ENCODE measurements around the gene FGD5. TPM values are rescaled to one million over a fixed set of nuclear protein-coding genes. Genes with fewer than 3 reads are reported as not detected.

Gene FGD5
- total and polyA plus RNA-seq, 2 donors (not counting 1 experiment from before 2014, with no cell fraction given): 0.03 to 0.50 TPM

DNA sequence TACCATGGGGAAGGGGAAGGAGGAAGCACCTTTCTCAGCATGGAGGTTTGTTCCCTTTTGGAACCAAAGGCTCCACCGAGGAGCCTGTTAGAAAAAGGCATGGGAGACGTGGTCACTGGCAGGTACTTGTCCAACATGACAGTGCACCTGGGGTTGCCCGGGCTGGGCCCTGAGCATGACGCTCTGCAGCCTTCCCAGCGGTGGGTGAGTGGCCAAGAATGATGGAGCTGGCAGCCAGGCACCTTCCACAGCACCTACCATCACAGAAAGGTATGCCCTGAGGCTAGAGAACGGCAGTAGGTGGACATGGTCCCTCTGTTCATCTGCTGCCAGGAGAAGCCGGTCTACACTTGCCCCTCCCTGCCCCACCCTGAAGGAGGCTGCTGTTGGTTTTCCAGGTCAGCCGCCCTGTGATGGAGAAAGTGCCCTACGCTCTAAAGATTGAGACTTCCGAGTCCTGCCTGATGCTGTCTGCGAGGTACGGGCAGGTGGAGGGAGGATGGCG, 99.6 kb downstream of the FGD5 start:
- Histone ChIP-seq H4K20me1 (ENCODE audit: control insufficient read depth, extremely low read depth, insufficient read depth, low read length) (no peaks in the 10 kb centered on the region), H3K9ac (ENCODE audit: insufficient read depth, low read length) (no peak overlapping the region), H3K79me2 (ENCODE audit: control insufficient read depth, insufficient read depth, low read length) (no peaks in the 10 kb centered on the region), H3K4me3 (replicated peaks in 1 of 4; ENCODE audit: control extremely low read depth in 1 of 4, insufficient read depth in 1 of 4, low read depth in 3 of 4, low read length in 4 of 4) (no peak overlapping the region), H3K4me2 (ENCODE audit: extremely low read depth, insufficient read depth, low read length) (no peak overlapping the region), H2AFZ (ENCODE audit: low read length) (no peak overlapping the region), H3K27me3 (ENCODE audit: control insufficient read depth, insufficient read depth, low read length) (no peaks in the 10 kb centered on the region), H3K9me3 (ENCODE audit: control insufficient read depth, insufficient read depth, low read depth, low read length) (no peaks in the 10 kb centered on the region), H3K36me3 (ENCODE audit: control insufficient read depth, insufficient read depth, low read length) (no peaks in the 10 kb centered on the region), H3K27ac (ENCODE audit: insufficient read depth, low read length) (no peak overlapping the region), H3K4me1 (ENCODE audit: control insufficient read depth, extremely low read depth, insufficient read depth, low read length) (no peaks in the 10 kb centered on the region)
- no peak for DNase-seq (ENCODE audit: low read depth in 2 of 2)
- TF ChIP-seq, protein P1, sequence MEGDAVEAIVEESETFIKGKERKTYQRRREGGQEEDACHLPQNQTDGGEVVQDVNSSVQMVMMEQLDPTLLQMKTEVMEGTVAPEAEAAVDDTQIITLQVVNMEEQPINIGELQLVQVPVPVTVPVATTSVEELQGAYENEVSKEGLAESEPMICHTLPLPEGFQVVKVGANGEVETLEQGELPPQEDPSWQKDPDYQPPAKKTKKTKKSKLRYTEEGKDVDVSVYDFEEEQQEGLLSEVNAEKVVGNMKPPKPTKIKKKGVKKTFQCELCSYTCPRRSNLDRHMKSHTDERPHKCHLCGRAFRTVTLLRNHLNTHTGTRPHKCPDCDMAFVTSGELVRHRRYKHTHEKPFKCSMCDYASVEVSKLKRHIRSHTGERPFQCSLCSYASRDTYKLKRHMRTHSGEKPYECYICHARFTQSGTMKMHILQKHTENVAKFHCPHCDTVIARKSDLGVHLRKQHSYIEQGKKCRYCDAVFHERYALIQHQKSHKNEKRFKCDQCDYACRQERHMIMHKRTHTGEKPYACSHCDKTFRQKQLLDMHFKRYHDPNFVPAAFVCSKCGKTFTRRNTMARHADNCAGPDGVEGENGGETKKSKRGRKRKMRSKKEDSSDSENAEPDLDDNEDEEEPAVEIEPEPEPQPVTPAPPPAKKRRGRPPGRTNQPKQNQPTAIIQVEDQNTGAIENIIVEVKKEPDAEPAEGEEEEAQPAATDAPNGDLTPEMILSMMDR (conservative IDR thresholded peaks at IDR 0.05 in 1 of 2, IDR thresholded peaks at IDR 0.05 in 1 of 2; ENCODE audit: low read depth in 1 of 2, low read length in 2 of 2): no peak
- TF ChIP-seq EZH2 (IDR thresholded peaks at IDR 0.05; ENCODE audit: low read length, missing control alignments): no peak

DNA sequence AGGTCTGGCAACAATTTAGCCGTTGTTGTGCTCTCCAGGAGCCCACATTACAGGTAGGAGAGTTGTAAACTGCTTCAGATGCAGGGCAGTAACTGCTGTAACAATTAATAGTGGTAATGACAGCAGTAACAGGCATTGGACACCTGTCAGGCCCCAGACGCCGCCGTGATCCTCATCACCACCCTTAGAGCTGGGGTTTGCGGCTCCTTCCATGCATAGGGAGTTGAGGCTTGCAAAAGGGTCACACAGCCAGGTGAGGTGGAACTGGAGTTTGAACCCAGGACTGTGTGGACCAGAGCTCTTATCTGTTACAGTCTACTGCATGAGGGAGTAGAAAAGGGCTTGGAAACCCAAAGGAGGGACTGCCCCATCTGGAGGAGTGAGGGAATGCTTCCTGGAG, 101.8 kb downstream of the FGD5 start:
- Histone ChIP-seq H3K4me2 (ENCODE audit: extremely low read depth, insufficient read depth, low read length) (no peak overlapping the region), H3K36me3 (ENCODE audit: control insufficient read depth, insufficient read depth, low read length) (no peaks in the 10 kb centered on the region), H2AFZ (ENCODE audit: low read length) (no peak overlapping the region), H3K79me2 (ENCODE audit: control insufficient read depth, insufficient read depth, low read length) (no peaks in the 10 kb centered on the region), H3K27ac (ENCODE audit: insufficient read depth, low read length) (no peak overlapping the region), H3K4me1 (ENCODE audit: control insufficient read depth, extremely low read depth, insufficient read depth, low read length) (no peaks in the 10 kb centered on the region), H3K4me3 (replicated peaks in 1 of 4; ENCODE audit: control extremely low read depth in 1 of 4, insufficient read depth in 1 of 4, low read depth in 3 of 4, low read length in 4 of 4) (no peak overlapping the region), H3K9me3 (ENCODE audit: control insufficient read depth, insufficient read depth, low read depth, low read length) (no peaks in the 10 kb centered on the region), H4K20me1 (ENCODE audit: control insufficient read depth, extremely low read depth, insufficient read depth, low read length) (no peaks in the 10 kb centered on the region), H3K9ac (ENCODE audit: insufficient read depth, low read length) (no peak overlapping the region), H3K27me3 (ENCODE audit: control insufficient read depth, insufficient read depth, low read length) (no peaks in the 10 kb centered on the region)
- DNase-seq (ENCODE audit: low read depth in 2 of 2): no peak
- TF ChIP-seq EZH2 (IDR thresholded peaks at IDR 0.05; ENCODE audit: low read length, missing control alignments): no peak
- TF ChIP-seq, protein P1 (conservative IDR thresholded peaks at IDR 0.05 in 1 of 2, IDR thresholded peaks at IDR 0.05 in 1 of 2; ENCODE audit: low read depth in 1 of 2, low read length in 2 of 2): no peak

DNA sequence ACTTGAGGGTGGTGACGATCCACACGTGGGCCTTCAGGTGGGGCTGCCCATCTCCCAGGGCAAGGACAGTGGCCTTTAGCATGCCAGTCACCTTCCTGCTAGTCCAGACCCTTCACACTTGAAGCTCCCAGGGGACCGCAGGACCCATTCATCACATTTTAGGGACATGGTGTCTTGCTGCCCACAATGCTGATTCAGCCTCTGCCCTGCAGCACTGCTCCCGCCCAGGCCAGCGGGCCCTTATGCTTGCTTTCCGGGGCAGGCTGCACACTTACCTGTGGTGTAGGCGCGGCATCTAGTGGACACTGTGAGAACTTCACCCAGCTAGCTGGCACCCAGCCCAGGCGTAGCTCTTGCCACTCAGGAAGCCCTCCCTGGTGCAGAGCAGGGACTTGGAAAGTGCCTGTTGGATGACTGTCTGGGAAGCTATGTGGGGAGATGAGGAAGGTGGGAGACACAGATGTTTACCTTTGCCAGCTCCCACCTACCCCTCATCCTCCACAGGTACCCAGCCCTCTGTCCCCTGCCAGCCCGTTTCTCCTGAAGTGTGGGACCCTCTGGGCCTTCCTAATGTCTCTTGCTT, 102.4 kb downstream of the FGD5 start:
- DNase-seq (ENCODE audit: low read depth in 2 of 2): peak; percentile 76 to 85
- Histone ChIP-seq H3K27me3 (ENCODE audit: control insufficient read depth, insufficient read depth, low read length) (no peaks in the 10 kb centered on the region), H3K79me2 (ENCODE audit: control insufficient read depth, insufficient read depth, low read length) (no peaks in the 10 kb centered on the region), H3K9me3 (ENCODE audit: control insufficient read depth, insufficient read depth, low read depth, low read length) (no peaks in the 10 kb centered on the region), H3K36me3 (ENCODE audit: control insufficient read depth, insufficient read depth, low read length) (no peaks in the 10 kb centered on the region), H4K20me1 (ENCODE audit: control insufficient read depth, extremely low read depth, insufficient read depth, low read length) (no peaks in the 10 kb centered on the region), H2AFZ (ENCODE audit: low read length) (no peak overlapping the region), H3K4me1 (ENCODE audit: control insufficient read depth, extremely low read depth, insufficient read depth, low read length) (no peaks in the 10 kb centered on the region), H3K4me3 (replicated peaks in 1 of 4; ENCODE audit: control extremely low read depth in 1 of 4, insufficient read depth in 1 of 4, low read depth in 3 of 4, low read length in 4 of 4) (no peak overlapping the region), H3K27ac (ENCODE audit: insufficient read depth, low read length) (no peak overlapping the region), H3K4me2 (ENCODE audit: extremely low read depth, insufficient read depth, low read length) (no peak overlapping the region), H3K9ac (ENCODE audit: insufficient read depth, low read length) (no peak overlapping the region)
- no peak for TF ChIP-seq EZH2 (IDR thresholded peaks at IDR 0.05; ENCODE audit: low read length, missing control alignments)
- TF ChIP-seq, protein P1 (conservative IDR thresholded peaks at IDR 0.05 in 1 of 2, IDR thresholded peaks at IDR 0.05 in 1 of 2; ENCODE audit: low read depth in 1 of 2, low read length in 2 of 2): peak; percentile 94 to 95
